GM19351 (cell line): ENCODE measurements around the gene PPP1R1C.
"Not testable (repeated sequence)": the region's sequence is repeated elsewhere in the genome, so short reads cannot be mapped to it uniquely, and the experiment has no call there.

Source experiments
- ATAC-seq: cut with Tn5 transposase; IDR thresholded peaks from one replicate; pipeline ENCODE4 v1.9.1; 2021; ENCODE audit warnings: mild to moderate bottlenecking, moderate library complexity; ENCODE audit not compliant: unreplicated experiment

Gene PPP1R1C

GRCh38 chr2:182006595-182007341 lies 21.1 kb downstream of the PPP1R1C start:
- ATAC-seq: no peak

GRCh38 chr2:182014284-182014683 lies 28.6 kb downstream of the PPP1R1C start:
- no peak for ATAC-seq

GRCh38 chr2:182015334-182016109 lies 29.9 kb downstream of the PPP1R1C start:
- ATAC-seq: no peak

- no peak for ATAC-seq
These were observed 32.6 kb downstream of the PPP1R1C start for GRCh38 chr2:182018218-182018617.

GRCh38 chr2:182019731-182020130 lies 34.1 kb downstream of the PPP1R1C start:
- no peak for ATAC-seq

- peak; percentile 81 for ATAC-seq
These were observed 34.8 kb downstream of the PPP1R1C start for GRCh38 chr2:182020286-182021070.

GRCh38 chr2:182023235-182023634 lies 37.6 kb downstream of the PPP1R1C start:
- ATAC-seq: no peak

- ATAC-seq: not testable (repeated sequence)
These were observed 45.2 kb downstream of the PPP1R1C start for GRCh38 chr2:182030875-182031274.

- no peak for ATAC-seq
These were observed 46.3 kb downstream of the PPP1R1C start for GRCh38 chr2:182031956-182032355.

- ATAC-seq: no peak
These were observed 47.8 kb downstream of the PPP1R1C start for GRCh38 chr2:182033449-182033848.

GRCh38 chr2:182038576-182038975 lies 52.9 kb downstream of the PPP1R1C start:
- ATAC-seq: no peak

- no peak for ATAC-seq
These were observed 57.4 kb downstream of the PPP1R1C start for GRCh38 chr2:182043021-182043420.

- no peak for ATAC-seq
These were observed 58.2 kb downstream of the PPP1R1C start for GRCh38 chr2:182043861-182044260.

GRCh38 chr2:182047544-182047943 lies 61.9 kb downstream of the PPP1R1C start:
- no peak for ATAC-seq

- ATAC-seq: peak; percentile 95
These were observed 62.4 kb downstream of the PPP1R1C start for GRCh38 chr2:182048088-182048487.

GRCh38 chr2:182048621-182049020 lies 63.0 kb downstream of the PPP1R1C start:
- no peak for ATAC-seq

GRCh38 chr2:182049372-182050148 lies 63.9 kb downstream of the PPP1R1C start:
- no peak for ATAC-seq

- ATAC-seq: no peak
These were observed 64.9 kb downstream of the PPP1R1C start for GRCh38 chr2:182050333-182051135.

- no peak for ATAC-seq
These were observed 70.3 kb downstream of the PPP1R1C start for GRCh38 chr2:182055993-182056392.

- ATAC-seq: no peak
These were observed 71.3 kb downstream of the PPP1R1C start for GRCh38 chr2:182057002-182057401.
